Keratinocyte (primary cell): ENCODE results near the gene MYL5.

Experiments
- CTCF ChIP-seq, 3 experiments: IDR thresholded peaks in 1 of 3; conservative IDR thresholded peaks in 1 of 3; optimal IDR thresholded peaks in 1 of 3; 2 replicates in 2 of 3; 3 replicates in 1 of 3; pipeline versions ENCODE3 to v1.5.1; 2011; ENCODE audit warnings: low read length in 3 of 3, mild to moderate bottlenecking in 3 of 3, moderate library complexity in 2 of 3, control low read depth in 1 of 3, inconsistent platforms in 1 of 3; ENCODE audit not compliant: insufficient read depth in 2 of 3; ENCODE audit errors: extremely low read depth in 1 of 3
- EZH2 ChIP-seq: IDR thresholded peaks from one replicate; pipeline ENCODE4 v1.6.1; 2012; ENCODE audit warnings: inconsistent platforms, mild to moderate bottlenecking, low read length, moderate library complexity

- TF ChIP-seq CTCF (optimal IDR thresholded peaks at IDR 0.05 in 1 of 3, IDR thresholded peaks at IDR 0.05 in 1 of 3, conservative IDR thresholded peaks at IDR 0.05 in 1 of 3; ENCODE audit: extremely low read depth in 1 of 3, insufficient read depth in 2 of 3, low read length in 3 of 3) (no peak), EZH2 (no peak)
These were observed 9.0 kb downstream of the MYL5 start for GRCh38 chr4:683247-683897.
